Measurements from ENCODE around the gene KHDRBS2.

KHDRBS2 gene

DNA sequence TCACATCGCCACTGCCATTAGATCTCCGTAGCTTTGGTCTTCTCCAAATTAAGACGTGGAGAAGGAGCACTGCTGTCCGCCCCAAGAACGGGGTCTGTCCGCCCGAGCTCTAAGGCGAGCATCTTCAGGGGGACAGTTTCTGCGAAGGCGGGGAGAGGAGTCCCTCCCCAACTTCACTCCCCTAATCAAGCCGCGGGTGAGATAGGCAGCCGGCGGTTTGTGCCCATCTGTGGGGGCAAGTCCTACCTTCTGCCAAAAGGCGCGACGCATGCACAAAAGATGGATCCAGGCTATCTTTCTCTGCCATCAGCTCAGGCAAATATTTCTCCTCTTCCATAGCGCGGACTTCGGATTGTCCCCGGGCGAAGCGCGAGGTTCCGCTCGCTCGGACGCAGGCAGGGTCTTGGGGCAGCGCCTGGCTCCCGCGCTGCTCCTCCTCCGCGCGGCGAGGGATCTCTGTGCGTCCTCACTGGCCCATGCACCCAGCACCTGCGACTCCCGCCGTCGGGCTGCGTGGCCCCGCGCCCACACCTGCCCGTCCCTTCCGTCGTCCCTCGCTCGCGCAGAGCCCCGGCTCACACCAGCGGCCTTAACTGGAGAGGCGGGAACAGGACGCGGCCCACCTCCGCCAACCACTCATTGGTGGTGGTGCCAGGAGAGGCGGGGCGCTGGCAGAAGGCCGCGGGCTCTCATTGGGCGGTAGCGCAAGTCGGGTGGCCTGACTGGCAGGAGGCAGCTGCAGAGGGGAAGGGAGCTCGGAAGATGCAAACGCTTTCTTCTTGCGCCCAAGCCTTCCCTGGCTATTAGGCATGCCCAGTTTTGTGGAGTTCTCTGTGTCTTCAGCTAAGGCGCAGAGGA lies at the start of gene KHDRBS2:
Gene KHDRBS2 (minus strand): TSS at position 614 of the 858 bp plus-strand sequence.
- no peak for DNase-seq (ENCODE audit: low read depth in 2 of 2)

DNA sequence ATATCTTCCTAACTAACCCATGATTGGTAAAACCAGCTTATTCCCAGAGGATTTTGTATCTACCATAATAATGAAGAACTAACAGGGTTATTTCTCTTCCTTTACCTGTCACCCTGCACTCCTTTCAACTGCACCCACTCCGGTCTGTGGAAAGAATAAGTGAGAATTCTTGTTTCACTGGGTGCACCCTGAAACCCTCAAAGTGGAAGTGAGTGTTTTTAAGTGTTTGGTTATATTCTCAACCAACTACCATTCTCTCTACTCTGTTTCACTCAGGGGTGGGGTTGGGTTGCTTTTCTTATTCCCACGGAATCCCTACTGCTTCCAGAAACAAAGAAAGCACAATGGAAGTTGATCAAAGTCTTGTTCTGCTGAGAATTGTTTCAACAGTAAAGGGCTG lies 42.6 kb upstream of the KHDRBS2 start:
- DNase-seq (ENCODE audit: low read depth in 2 of 2) = no peak

GRCh38 chr6:62324834-62325233 lies 38.8 kb upstream of the KHDRBS2 start:
- DNase-seq (ENCODE audit: low read depth in 2 of 2) = no peak

GRCh38 chr6:62323818-62324431 lies 37.9 kb upstream of the KHDRBS2 start:
- DNase-seq (ENCODE audit: low read depth in 2 of 2) = no peak

GRCh38 chr6:62298745-62299392 lies 12.8 kb upstream of the KHDRBS2 start:
- DNase-seq (ENCODE audit: low read depth in 2 of 2) = no peak

- DNase-seq (ENCODE audit: low read depth in 2 of 2) = no peak
These were observed 10.5 kb upstream of the KHDRBS2 start for GRCh38 chr6:62296541-62296940.

- DNase-seq (ENCODE audit: low read depth in 2 of 2) = no peak
These were observed 2.9 kb upstream of the KHDRBS2 start for GRCh38 chr6:62288974-62289373.

GRCh38 chr6:62288562-62288961 lies 2.5 kb upstream of the KHDRBS2 start:
- no peak for DNase-seq (ENCODE audit: low read depth in 2 of 2)

DNA sequence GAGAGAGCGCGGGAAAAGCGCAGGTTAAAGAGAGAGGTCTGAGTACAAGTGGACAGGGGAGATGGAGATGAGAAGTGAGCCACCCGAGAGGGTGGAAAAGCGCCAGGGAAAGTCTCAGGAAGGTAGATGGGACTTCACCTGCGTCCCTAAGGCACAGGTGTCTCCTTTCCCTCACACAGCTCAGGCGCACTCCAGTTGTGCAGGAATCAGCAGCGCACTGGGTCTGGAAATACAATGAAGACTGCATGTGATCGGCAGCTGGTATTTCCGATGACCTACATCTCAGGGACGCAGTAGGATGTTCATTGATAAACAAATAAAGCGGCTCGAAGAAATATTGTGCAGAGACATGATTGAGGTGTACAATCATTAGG lies 432 bp upstream of the KHDRBS2 start:
- DNase-seq (ENCODE audit: low read depth in 2 of 2) = no peak

- DNase-seq (ENCODE audit: low read depth in 2 of 2) = no peak
These were observed 1.3 kb downstream of the KHDRBS2 start for GRCh38 chr6:62284725-62285124.

DNA sequence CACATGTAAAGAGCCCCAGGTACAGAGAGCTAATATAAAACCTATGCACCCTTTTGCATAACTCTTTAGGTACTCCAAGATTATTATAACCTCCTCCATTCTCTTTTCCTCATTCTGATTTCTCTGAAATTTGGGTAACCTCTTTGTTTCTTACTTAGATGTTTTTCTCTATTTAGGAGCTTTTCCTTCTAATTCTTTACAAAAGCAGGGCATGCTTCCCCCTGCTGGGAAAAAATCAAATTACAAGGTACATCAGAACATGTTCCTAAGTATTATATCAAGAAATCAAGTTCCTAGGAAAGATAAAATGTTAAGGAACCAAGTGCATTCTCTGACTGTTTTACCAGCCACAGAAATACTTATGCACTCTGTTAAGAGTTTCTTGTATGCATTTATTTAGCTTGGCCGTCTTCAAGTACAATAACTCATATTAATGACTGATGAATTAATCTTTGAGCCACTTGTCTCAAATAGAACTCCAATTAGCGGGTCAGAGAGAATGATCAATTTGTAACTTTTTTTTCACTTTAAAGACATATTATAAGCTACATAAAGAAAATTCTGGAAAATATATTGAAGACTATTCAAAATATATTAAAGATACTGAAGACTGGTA lies 2.1 kb downstream of the KHDRBS2 start:
- DNase-seq (ENCODE audit: low read depth in 2 of 2) = no peak

GRCh38 chr6:62283365-62283764 lies 2.7 kb downstream of the KHDRBS2 start:
- DNase-seq (ENCODE audit: low read depth in 2 of 2) = no peak

- DNase-seq (ENCODE audit: low read depth in 2 of 2) = no peak
These were observed 5.9 kb downstream of the KHDRBS2 start for GRCh38 chr6:62280099-62280498.

- DNase-seq (ENCODE audit: low read depth in 2 of 2) = no peak
These were observed 13.9 kb downstream of the KHDRBS2 start for GRCh38 chr6:62272114-62272513.

GRCh38 chr6:62265906-62266525 lies 20.0 kb downstream of the KHDRBS2 start:
- no peak for DNase-seq (ENCODE audit: low read depth in 2 of 2)

GRCh38 chr6:62262283-62262682 lies 23.7 kb downstream of the KHDRBS2 start:
- no peak for DNase-seq (ENCODE audit: low read depth in 2 of 2)

DNA sequence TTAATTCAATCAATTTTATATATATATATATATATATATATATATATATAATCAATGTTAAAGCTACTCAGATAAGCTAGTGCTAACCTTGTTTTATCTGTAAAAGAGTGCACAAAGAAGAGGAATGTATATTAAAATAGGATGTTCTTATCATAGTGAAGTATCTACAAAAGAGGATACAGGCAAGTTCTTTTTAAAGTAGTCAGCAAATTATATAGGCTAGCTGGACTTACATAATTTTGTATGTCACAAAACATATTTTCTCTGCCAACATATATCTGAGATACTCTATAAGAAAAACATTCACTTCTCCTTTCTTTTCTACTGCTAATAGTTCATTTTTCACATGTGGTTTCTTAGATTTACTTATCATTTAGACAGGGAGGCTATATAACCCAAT lies 39.9 kb downstream of the KHDRBS2 start:
- DNase-seq (ENCODE audit: low read depth in 2 of 2) = no peak

DNA sequence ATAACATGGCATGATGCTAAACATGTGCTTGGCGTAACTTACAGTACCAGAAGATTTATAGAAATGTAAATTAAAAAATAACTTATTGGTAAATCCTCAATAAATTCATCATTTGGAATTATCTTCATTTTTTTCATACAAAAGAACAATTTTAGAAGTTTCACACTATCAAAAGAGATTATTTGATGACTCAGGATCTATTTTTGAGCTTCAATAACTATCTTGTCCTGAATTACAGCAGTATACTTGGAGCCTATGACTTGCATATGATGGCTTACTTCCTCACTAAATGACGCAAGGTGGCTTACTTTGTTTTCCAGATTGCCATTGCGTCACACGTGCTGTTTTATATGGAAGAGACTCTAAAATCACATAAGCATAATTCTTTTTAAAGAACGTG lies 49.2 kb downstream of the KHDRBS2 start:
- DNase-seq (ENCODE audit: low read depth in 2 of 2) = no peak

DNA sequence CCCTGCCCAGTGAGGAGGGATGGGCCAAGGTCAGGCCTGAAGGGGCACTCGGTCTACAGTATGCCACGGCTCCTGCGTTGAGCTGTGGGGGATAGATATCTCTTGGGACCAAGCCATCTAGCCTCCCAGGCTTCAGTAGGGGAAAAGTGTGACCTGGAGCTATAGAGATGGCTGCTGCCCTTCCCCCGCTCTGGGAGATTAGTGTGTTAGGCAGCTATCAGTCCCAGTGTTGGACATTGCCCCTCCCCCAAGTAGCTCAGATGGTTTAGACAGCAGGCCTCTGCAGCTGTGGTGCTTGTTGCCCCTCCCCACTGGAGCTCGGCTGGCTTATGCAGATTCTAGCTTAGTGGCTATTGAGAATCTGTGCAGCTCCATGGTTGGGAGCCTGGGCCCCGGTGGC lies 56.8 kb downstream of the KHDRBS2 start:
- DNase-seq (ENCODE audit: low read depth in 2 of 2) = no peak

DNA sequence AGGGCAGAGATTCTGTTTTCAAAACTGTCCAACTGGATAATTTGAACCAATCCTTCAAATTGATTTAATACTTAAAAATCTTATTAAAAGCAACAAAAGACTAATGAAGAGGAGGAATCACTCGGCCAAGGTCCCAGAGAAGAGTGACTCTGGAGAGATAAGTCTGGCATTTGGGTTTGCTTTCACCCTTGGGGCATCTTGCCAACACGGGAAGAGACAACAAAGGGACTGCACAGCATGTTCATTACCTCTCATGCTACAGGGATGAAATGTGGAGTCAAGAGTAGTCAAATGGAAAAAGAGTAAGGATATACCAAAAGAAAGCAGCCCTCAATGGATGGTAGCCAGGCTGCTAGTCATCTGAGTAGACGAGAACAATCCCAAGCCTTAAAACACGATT lies 68.2 kb downstream of the KHDRBS2 start:
- no peak for DNase-seq (ENCODE audit: low read depth in 2 of 2)

DNA sequence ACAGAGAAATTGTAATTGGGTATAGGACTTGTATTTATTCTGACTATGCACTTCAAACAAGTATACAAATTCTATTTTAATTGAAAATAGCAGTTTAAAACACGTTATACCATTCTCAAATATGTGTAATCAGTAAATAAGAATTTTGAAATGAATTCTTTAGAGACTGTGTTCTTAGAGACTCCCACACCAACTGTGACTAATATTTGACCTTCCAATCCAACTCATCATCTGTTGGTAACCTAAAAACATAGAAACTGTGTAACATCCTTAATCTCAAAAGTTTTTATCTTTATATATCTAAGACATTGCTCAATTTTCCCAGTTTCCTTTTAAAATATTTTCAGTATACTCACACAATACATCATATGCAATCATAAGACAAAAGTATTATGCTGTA lies 83.9 kb downstream of the KHDRBS2 start:
- DNase-seq (ENCODE audit: low read depth in 2 of 2) = no peak

DNA sequence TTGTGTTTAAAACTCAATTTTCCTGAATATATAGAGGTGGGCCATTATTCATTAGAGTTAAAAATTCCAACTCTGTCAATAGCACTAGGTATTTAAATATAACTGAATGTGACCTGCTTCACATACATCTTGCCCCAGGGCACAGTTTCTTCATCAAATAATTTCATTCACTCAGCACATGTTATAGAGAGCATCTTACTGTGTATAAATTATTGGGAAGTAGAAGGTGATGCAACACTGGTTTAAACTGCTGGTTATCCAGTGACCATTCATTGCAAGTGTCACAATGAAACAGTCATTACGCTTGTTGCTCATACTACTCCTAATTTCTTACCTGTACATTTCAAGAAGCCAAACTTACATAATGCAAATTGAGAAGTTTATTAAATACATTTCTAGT lies 93.4 kb downstream of the KHDRBS2 start:
- DNase-seq (ENCODE audit: low read depth in 2 of 2) = no peak
